Gastroesophageal sphincter (tissue), 4 donors: Measurements from ENCODE around the gene SEC61G. TPM values are rescaled to one million over a fixed set of nuclear protein-coding genes. Genes with fewer than 3 reads are reported as not detected.

Source experiments
- ATAC-seq: fragments of 150-250 bp; one replicate; pipeline ENCODE4 v1.9.1; 2016; ENCODE audit warnings: mild to moderate bottlenecking, moderate library complexity
- H3K27ac ChIP-seq, 4 donors: fragments of 200-600 bp; sonication (generic) in 3 of 4; 1 replicate in 3 of 4; 2 replicates in 1 of 4; pipeline ENCODE4 v1.5.1; 2016 to 2019
- H3K27me3 ChIP-seq: fragments of 200-600 bp; sonication (generic); one replicate; pipeline ENCODE4 v1.5.1; 2019
- H3K36me3 ChIP-seq, 2 donors: fragments of 200-600 bp; sonication (generic); one replicate each; pipeline ENCODE4 v1.5.1; 2019; ENCODE audit warnings: control low read depth in 1 of 2
- H3K4me1 ChIP-seq, 3 donors: fragments of 200-600 bp; sonication (generic); 1 replicate in 2 of 3; 2 replicates in 1 of 3; pipeline ENCODE4 v1.5.1; 2016 to 2019; ENCODE audit warnings: control low read depth in 2 of 3
- H3K4me3 ChIP-seq, 2 donors: fragments of 200-600 bp; sonication (generic); one replicate each; pipeline ENCODE4 v1.5.1; 2019; ENCODE audit warnings: mild to moderate bottlenecking in 1 of 2, moderate library complexity in 1 of 2
- H3K9me3 ChIP-seq, 3 donors: fragments of 200-600 bp; sonication (generic); one replicate each; pipeline ENCODE4 v1.5.1; 2017 to 2019; ENCODE audit warnings: control low read depth in 2 of 3
- CTCF ChIP-seq, 4 experiments: fragments of 200-600 bp in 2 of 4; fragments of 450-650 bp in 2 of 4; sonication (generic) in 1 of 4; IDR thresholded peaks; one replicate each; pipeline ENCODE4 v1.5.1; 2017 to 2019; ENCODE audit warnings: antibody characterized with exemption in 4 of 4, mild to moderate bottlenecking in 2 of 4, moderate library complexity in 2 of 4
- EP300 ChIP-seq: sonication (generic); formaldehyde crosslinking; IDR thresholded peaks from one replicate; pipeline ENCODE4 v1.6.1; 2017; ENCODE audit warnings: antibody characterized with exemption, mild to moderate bottlenecking
- POLR2A ChIP-seq, 2 donors: fragments of 450-650 bp; IDR thresholded peaks; one replicate each; pipeline ENCODE4 v1.6.1; 2017; ENCODE audit warnings: antibody characterized with exemption in 2 of 2, mild to moderate bottlenecking in 2 of 2, moderate library complexity in 1 of 2
- POLR2AphosphoS5 ChIP-seq: sonication (generic); formaldehyde crosslinking; IDR thresholded peaks from one replicate; pipeline ENCODE4 v1.6.1; 2017; ENCODE audit warnings: antibody characterized with exemption
- WGBS, 2 donors: methylation state at CpG; one replicate each; pipeline ENCODE4 v1.1.5; 2018; ENCODE audit warnings: low coverage in 1 of 2; 5-methylcytosine and 5-hydroxymethylcytosine counted together
- total RNA-seq, 4 donors: library from RNA; depleted of rRNA; stranded (reverse); fragments of >200 nt; gene quantifications; one replicate each; pipeline ENCODE4 v1.1.0, GENCODE V29; 2016

The SEC61G gene
- total RNA-seq, 4 donors from 2014 or later: 131 to 317 (median 291) TPM

- TF ChIP-seq POLR2A (IDR thresholded peaks at IDR 0.05): no peak
- no peak for TF ChIP-seq CTCF (IDR thresholded peaks at IDR 0.05)
- TF ChIP-seq POLR2AphosphoS5: no peak
- no peak for TF ChIP-seq EP300
- H3K36me3 ChIP-seq: no peaks in the 10 kb centered on the region
Measured at GRCh38 chr7:54783952-54784351, 24.9 kb upstream of the SEC61G start.

GRCh38 chr7:54782829-54783228, 23.8 kb upstream of the SEC61G start:
- Histone ChIP-seq H3K27ac (no peak overlapping the region), H3K36me3 (no peaks in the 10 kb centered on the region), H3K4me1 (no peaks in the 10 kb centered on the region), H3K4me3 (no peak overlapping the region), H3K9me3 (no peaks in the 10 kb centered on the region), H3K27me3 (no peaks in the 10 kb centered on the region)
- TF ChIP-seq POLR2AphosphoS5 (no peak), CTCF (IDR thresholded peaks at IDR 0.05) (no peak), POLR2A (IDR thresholded peaks at IDR 0.05) (no peak), EP300 (no peak)
- no peak for ATAC-seq
- WGBS, 2 donors: 83 to 93% methylated on average over 4 to 7 of the region's 8 CpGs

More at GRCh38 chr7:54783952-54784351, 24.9 kb upstream of the SEC61G start:
- Histone ChIP-seq H3K9me3 (no peaks in the 10 kb centered on the region), H3K27me3 (no peaks in the 10 kb centered on the region), H3K27ac (no peak overlapping the region), H3K4me1 (peaks cover 0 to 8% (median 3%) of the 10 kb centered on the region in 3 donors), H3K4me3 (no peak overlapping the region)
- ATAC-seq: no peak
- WGBS, 2 donors: 84 to 96% methylated on average over 4 of the region's 4 CpGs

- no peak overlapping the region for H3K27ac ChIP-seq
- no peaks in the 10 kb centered on the region for H3K9me3 ChIP-seq
- H3K27me3 ChIP-seq: no peaks in the 10 kb centered on the region
- H3K4me3 ChIP-seq: no peak overlapping the region
- TF ChIP-seq POLR2AphosphoS5: no peak
- no peak for TF ChIP-seq CTCF (IDR thresholded peaks at IDR 0.05)
- no peak for TF ChIP-seq EP300
- TF ChIP-seq POLR2A (IDR thresholded peaks at IDR 0.05): no peak
- 80 to 95% methylated on average over 5 to 7 of the region's 10 CpGs for WGBS, 2 donors
- H3K36me3 ChIP-seq: no peaks in the 10 kb centered on the region
- ATAC-seq: no peak
- H3K4me1 ChIP-seq: no peaks in the 10 kb centered on the region
Measured at GRCh38 chr7:54782314-54782713, 23.3 kb upstream of the SEC61G start.

GRCh38 chr7:54781134-54781920, 22.3 kb upstream of the SEC61G start:
- no peaks in the 10 kb centered on the region for H3K27me3 ChIP-seq
- H3K9me3 ChIP-seq: no peaks in the 10 kb centered on the region
- H3K4me1 ChIP-seq: no peaks in the 10 kb centered on the region
- H3K36me3 ChIP-seq: no peaks in the 10 kb centered on the region
- ATAC-seq: no peak
- H3K27ac ChIP-seq: no peak overlapping the region
- H3K4me3 ChIP-seq: no peak overlapping the region
- TF ChIP-seq POLR2AphosphoS5 (no peak), EP300 (no peak), CTCF (IDR thresholded peaks at IDR 0.05) (no peak), POLR2A (IDR thresholded peaks at IDR 0.05) (no peak)
- 74 to 76% methylated on average over 6 to 8 of the region's 8 CpGs for WGBS, 2 donors

GRCh38 chr7:54780490-54780889, 21.5 kb upstream of the SEC61G start:
- no peaks in the 10 kb centered on the region for H3K27me3 ChIP-seq
- H3K4me1 ChIP-seq: no peaks in the 10 kb centered on the region
- WGBS, 2 donors: 53 to 94% methylated on average over 2 to 5 of the region's 5 CpGs
- no peaks in the 10 kb centered on the region for H3K36me3 ChIP-seq
- ATAC-seq: no peak
- H3K27ac ChIP-seq: no peak overlapping the region
- TF ChIP-seq CTCF (IDR thresholded peaks at IDR 0.05) (no peak), EP300 (no peak), POLR2AphosphoS5 (no peak), POLR2A (IDR thresholded peaks at IDR 0.05) (no peak)
- no peaks in the 10 kb centered on the region for H3K9me3 ChIP-seq
- H3K4me3 ChIP-seq: no peak overlapping the region
